PFSK-1 (cell line): ENCODE results near the gene TRIM9.

Experiments
- POLR2AphosphoS5 ChIP-seq: IDR thresholded peaks from 2 replicates; pipeline ENCODE4 v1.6.1; 2012; ENCODE audit warnings: low read depth, mild to moderate bottlenecking, control low read depth, low read length, moderate library complexity
- TAF1 ChIP-seq: IDR thresholded peaks from 2 replicates; pipeline ENCODE4 v1.6.1; 2012; ENCODE audit warnings: low read length, control low read depth, borderline replicate concordance; ENCODE audit not compliant: insufficient read depth
- TF ChIP-seq, protein P1 (sequence below), 2 experiments: IDR thresholded peaks; 2 replicates each; pipeline versions ENCODE4 v1.6.1 to v1.8.0; 2011 to 2012; ENCODE audit warnings: low read depth in 2 of 2, low read length in 2 of 2, control low read depth in 1 of 2, inconsistent platforms in 1 of 2, mild to moderate bottlenecking in 1 of 2, moderate library complexity in 1 of 2; ENCODE audit not compliant: insufficient read depth in 1 of 2

DNA sequence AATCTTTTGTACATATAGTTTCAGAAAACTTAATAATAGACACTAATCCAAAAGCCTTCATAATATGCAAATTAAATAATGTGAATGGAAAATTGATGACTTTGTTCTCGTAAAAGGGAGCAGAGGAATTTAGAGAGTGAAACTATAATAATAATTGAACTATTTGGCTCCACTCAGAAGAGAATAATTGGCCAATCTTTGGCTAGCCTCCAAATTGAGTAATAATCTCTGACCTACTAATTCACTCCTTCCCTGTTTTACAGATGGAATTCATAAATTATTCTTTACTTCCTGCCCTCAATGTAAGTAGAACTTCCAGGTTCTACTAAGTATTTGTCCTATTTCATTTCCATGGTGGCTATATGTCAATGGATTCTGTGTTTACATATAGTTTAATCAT, 15.8 kb downstream of the TRIM9 start:
- TF ChIP-seq, protein P1, sequence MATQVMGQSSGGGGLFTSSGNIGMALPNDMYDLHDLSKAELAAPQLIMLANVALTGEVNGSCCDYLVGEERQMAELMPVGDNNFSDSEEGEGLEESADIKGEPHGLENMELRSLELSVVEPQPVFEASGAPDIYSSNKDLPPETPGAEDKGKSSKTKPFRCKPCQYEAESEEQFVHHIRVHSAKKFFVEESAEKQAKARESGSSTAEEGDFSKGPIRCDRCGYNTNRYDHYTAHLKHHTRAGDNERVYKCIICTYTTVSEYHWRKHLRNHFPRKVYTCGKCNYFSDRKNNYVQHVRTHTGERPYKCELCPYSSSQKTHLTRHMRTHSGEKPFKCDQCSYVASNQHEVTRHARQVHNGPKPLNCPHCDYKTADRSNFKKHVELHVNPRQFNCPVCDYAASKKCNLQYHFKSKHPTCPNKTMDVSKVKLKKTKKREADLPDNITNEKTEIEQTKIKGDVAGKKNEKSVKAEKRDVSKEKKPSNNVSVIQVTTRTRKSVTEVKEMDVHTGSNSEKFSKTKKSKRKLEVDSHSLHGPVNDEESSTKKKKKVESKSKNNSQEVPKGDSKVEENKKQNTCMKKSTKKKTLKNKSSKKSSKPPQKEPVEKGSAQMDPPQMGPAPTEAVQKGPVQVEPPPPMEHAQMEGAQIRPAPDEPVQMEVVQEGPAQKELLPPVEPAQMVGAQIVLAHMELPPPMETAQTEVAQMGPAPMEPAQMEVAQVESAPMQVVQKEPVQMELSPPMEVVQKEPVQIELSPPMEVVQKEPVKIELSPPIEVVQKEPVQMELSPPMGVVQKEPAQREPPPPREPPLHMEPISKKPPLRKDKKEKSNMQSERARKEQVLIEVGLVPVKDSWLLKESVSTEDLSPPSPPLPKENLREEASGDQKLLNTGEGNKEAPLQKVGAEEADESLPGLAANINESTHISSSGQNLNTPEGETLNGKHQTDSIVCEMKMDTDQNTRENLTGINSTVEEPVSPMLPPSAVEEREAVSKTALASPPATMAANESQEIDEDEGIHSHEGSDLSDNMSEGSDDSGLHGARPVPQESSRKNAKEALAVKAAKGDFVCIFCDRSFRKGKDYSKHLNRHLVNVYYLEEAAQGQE (IDR thresholded peaks at IDR 0.05; ENCODE audit: insufficient read depth in 1 of 2, low read depth in 2 of 2, low read length in 2 of 2) = no peak
- no peak for TF ChIP-seq POLR2AphosphoS5
- TF ChIP-seq TAF1 = no peak
